Upper lobe of left lung (tissue), 6 donors: Measurements from ENCODE around the gene ACVRL1. TPM values are rescaled to one million over a fixed set of nuclear protein-coding genes. Genes with fewer than 3 reads are reported as not detected.
A peak's percentile ranks its signal among the peaks of the same experiment; 100 is the strongest.

Source experiments
- ATAC-seq, 2 donors: fragments of 200-7000 bp; cut with Tn5 transposase; one replicate each; pipeline ENCODE4 v1.9.1; 2022; ENCODE audit warnings: mild to moderate bottlenecking in 2 of 2, moderate library complexity in 2 of 2; ENCODE audit not compliant: low FRiP score in 2 of 2
- DNase-seq, 2 donors: peaks; one replicate each; pipeline ENCODE4 v3.0.0-alpha.2; 2019 to 2020
- H3K27ac ChIP-seq, 4 donors: fragments of 200-600 bp; sonication (generic); one replicate each; pipeline ENCODE4 v1.5.1; 2016 to 2019
- H3K27me3 ChIP-seq, 4 donors: fragments of 200-600 bp; sonication (generic); one replicate each; pipeline ENCODE4 v1.5.1; 2017 to 2019
- H3K36me3 ChIP-seq, 4 donors: fragments of 200-600 bp; sonication (generic); one replicate each; pipeline ENCODE4 v1.5.1; 2016 to 2019
- H3K4me1 ChIP-seq, 4 donors: fragments of 200-600 bp; sonication (generic); one replicate each; pipeline ENCODE4 v1.5.1; 2018 to 2019
- H3K4me3 ChIP-seq, 4 donors: fragments of 200-600 bp; sonication (generic); one replicate each; pipeline ENCODE4 v1.5.1; 2017 to 2019; ENCODE audit warnings: mild to moderate bottlenecking in 2 of 4, moderate library complexity in 1 of 4
- H3K9me3 ChIP-seq, 4 donors: fragments of 200-600 bp; sonication (generic); one replicate each; pipeline ENCODE4 v1.5.1; 2018 to 2019
- EP300 ChIP-seq, 4 donors: sonication (generic); formaldehyde crosslinking; IDR thresholded peaks; one replicate each; pipeline ENCODE4 v1.5.1; 2017; ENCODE audit warnings: antibody characterized with exemption in 4 of 4, control low read depth in 2 of 4
- POLR2A ChIP-seq, 4 donors: fragments of 450-650 bp; IDR thresholded peaks; one replicate each; pipeline ENCODE4 v1.5.1; 2016 to 2017; ENCODE audit warnings: antibody characterized with exemption in 4 of 4, mild to moderate bottlenecking in 2 of 4
- POLR2AphosphoS5 ChIP-seq, 2 donors: sonication (generic); formaldehyde crosslinking; IDR thresholded peaks; one replicate each; pipeline ENCODE4 v1.5.1; 2017; ENCODE audit warnings: antibody characterized with exemption in 2 of 2
- WGBS, 2 donors: methylation state at CpG; one replicate each; pipeline ENCODE4 v1.1.5; 2017 to 2018; 5-methylcytosine and 5-hydroxymethylcytosine counted together
- total RNA-seq, 6 donors: library from RNA; depleted of rRNA in 4 of 6; stranded (reverse); fragments of >200 nt in 4 of 6; gene quantifications; one replicate each; pipeline versions ENCODE4 v1.1.0 to v1.2.1, GENCODE V29; 2016 to 2021
- TF ChIP-seq, protein P1 (sequence below), 6 experiments: fragments of 450-650 bp in 4 of 6; fragments of 200-600 bp in 2 of 6; sonication (generic) in 2 of 6; IDR thresholded peaks; one replicate each; pipeline ENCODE4 v1.5.1; 2016 to 2019; ENCODE audit warnings: antibody characterized with exemption in 6 of 6
- donor health status: DM: no; HTN: no; CAD: no; lungs with moderate emphysema.
- donor health status: DM: no; HTN: yes; CAD: no; lungs with severe emphysema.

The ACVRL1 gene
- total RNA-seq, 6 donors from 2014 or later, result 62.9 to 265 (median 180) TPM

DNA sequence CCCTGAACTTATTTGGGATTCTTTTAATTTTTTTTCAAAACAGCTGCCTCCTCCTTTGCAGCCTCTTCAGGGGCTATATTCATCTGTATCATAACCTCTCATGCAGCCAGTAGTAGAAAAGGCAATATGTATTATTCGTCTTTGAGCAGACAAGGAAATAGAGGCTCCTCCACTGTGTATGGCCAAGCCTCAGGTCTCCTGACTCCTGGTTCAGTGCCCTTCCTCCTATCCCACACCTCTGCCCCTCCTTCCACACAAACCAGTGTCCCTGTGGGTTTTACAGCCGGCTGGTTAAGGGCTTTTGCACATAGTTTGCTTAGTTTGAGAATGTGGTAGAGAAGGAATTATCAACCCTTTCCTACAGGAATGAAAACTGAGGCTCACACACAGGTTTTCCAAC, 8.8 kb upstream of the ACVRL1 start:
- Histone ChIP-seq H3K36me3 (no peaks in the 10 kb centered on the region), H3K9me3 (no peaks in the 10 kb centered on the region), H3K4me1 (peaks cover 19 to 39% (median 29%) of the 10 kb centered on the region in 4 donors), H3K27me3 (no peaks in the 10 kb centered on the region), H3K27ac (peak overlapping the region; percentile 52 to 89 (median 80)), H3K4me3 (no peak overlapping the region)
- ATAC-seq (no peak), DNase-seq (no peak)
- TF ChIP-seq EP300 (IDR thresholded peaks at IDR 0.05), result no peak
- TF ChIP-seq, protein P1, sequence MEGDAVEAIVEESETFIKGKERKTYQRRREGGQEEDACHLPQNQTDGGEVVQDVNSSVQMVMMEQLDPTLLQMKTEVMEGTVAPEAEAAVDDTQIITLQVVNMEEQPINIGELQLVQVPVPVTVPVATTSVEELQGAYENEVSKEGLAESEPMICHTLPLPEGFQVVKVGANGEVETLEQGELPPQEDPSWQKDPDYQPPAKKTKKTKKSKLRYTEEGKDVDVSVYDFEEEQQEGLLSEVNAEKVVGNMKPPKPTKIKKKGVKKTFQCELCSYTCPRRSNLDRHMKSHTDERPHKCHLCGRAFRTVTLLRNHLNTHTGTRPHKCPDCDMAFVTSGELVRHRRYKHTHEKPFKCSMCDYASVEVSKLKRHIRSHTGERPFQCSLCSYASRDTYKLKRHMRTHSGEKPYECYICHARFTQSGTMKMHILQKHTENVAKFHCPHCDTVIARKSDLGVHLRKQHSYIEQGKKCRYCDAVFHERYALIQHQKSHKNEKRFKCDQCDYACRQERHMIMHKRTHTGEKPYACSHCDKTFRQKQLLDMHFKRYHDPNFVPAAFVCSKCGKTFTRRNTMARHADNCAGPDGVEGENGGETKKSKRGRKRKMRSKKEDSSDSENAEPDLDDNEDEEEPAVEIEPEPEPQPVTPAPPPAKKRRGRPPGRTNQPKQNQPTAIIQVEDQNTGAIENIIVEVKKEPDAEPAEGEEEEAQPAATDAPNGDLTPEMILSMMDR (IDR thresholded peaks at IDR 0.05), result no peak
- no peak for TF ChIP-seq POLR2AphosphoS5 (IDR thresholded peaks at IDR 0.05)
- TF ChIP-seq POLR2A (IDR thresholded peaks at IDR 0.05), result no peak
- WGBS, 2 donors, result 57 to 72% methylated on average over 2 of the region's 2 CpGs

DNA sequence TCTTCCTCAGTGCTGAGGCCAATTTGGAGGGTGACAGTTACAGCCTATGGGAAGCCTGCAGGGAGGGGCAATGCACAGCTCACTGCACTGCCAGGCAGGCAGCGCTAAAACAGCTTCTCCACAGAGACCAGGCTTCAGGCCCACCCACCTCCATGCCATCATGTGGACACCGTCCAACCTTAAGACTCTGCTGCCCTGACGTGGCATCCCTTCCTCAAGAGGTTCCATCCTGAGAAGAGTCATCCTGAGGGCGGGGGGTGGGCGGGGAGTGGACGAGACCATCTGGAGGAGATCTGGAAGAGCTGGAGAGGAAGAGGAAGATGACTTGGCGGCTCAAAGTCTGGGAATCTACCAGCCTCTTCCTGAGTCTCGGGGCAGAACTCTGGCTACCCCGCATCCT, 8.4 kb upstream of the ACVRL1 start:
- 48 to 75% methylated on average over 7 to 9 of the region's 9 CpGs for WGBS, 2 donors
- H3K4me1 ChIP-seq, result peaks cover 19 to 39% (median 29%) of the 10 kb centered on the region in 4 donors
- H3K4me3 ChIP-seq, result no peak overlapping the region
- no peaks in the 10 kb centered on the region for H3K36me3 ChIP-seq
- TF ChIP-seq, protein P1 (IDR thresholded peaks at IDR 0.05), result no peak
- peak; percentile 11 to 66 for TF ChIP-seq POLR2AphosphoS5 (IDR thresholded peaks at IDR 0.05)
- H3K27ac ChIP-seq, result peak overlapping the region; percentile 52 to 89 (median 80)
- no peaks in the 10 kb centered on the region for H3K27me3 ChIP-seq
- DNase-seq (no peak), ATAC-seq (no peak)
- no peaks in the 10 kb centered on the region for H3K9me3 ChIP-seq

GRCh38 chr12:51900323-51900889, 6.9 kb upstream of the ACVRL1 start:
- 93 to 96% methylated on average over 38 to 43 of the region's 43 CpGs for WGBS, 2 donors
- no peak for TF ChIP-seq EP300 (IDR thresholded peaks at IDR 0.05)
- TF ChIP-seq POLR2AphosphoS5 (IDR thresholded peaks at IDR 0.05), result no peak
- TF ChIP-seq, protein P1 (IDR thresholded peaks at IDR 0.05), result no peak
- no peak for TF ChIP-seq POLR2A (IDR thresholded peaks at IDR 0.05)
- no peaks in the 10 kb centered on the region for H3K36me3 ChIP-seq
- no peaks in the 10 kb centered on the region for H3K27me3 ChIP-seq
- DNase-seq, result no peak
- peak overlapping the region in 3 of 4 donors; percentile 45 to 83 (median 68) for H3K27ac ChIP-seq
- no peak for ATAC-seq
- peaks cover 28 to 39% (median 32%) of the 10 kb centered on the region in 4 donors for H3K4me1 ChIP-seq
- no peaks in the 10 kb centered on the region for H3K9me3 ChIP-seq
- no peak overlapping the region for H3K4me3 ChIP-seq

DNA sequence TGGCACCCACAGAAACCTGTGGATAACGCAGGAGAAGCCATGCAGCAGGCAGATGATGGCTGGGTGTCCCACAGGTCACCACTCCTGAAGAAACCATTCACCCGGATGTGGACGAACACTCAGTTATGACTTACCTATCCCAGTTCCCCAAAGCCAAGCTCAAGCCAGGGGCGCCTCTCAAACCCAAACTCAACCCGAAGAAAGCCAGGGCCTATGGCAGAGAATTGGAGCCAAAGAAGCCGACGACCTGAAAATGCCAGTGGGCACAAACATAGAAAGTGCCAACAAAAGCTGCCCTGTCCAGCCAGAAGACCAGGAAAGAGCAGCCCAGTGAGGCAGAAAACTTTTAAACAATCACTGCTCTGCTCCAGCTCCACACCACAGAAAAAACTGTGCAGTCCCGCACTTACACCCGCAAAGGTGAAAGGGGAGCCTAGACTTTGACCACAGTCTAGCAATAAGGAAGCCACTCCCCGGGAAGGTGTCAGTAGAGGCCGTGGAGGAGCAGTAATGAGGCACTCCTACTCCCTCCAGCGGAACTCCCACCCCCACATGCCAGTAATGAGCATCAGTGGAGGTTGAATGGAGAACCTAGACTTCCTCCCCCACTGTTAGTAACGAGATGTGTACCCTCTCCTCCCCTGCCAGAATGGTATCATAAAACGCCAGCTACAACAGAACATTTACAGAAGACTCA, 6.0 kb upstream of the ACVRL1 start:
- H3K4me3 ChIP-seq, result no peak overlapping the region
- H3K36me3 ChIP-seq, result no peaks in the 10 kb centered on the region
- TF ChIP-seq EP300 (IDR thresholded peaks at IDR 0.05) (no peak), POLR2AphosphoS5 (IDR thresholded peaks at IDR 0.05) (no peak), POLR2A (IDR thresholded peaks at IDR 0.05) (no peak)
- TF ChIP-seq, protein P1 (IDR thresholded peaks at IDR 0.05), result no peak
- ATAC-seq, result no peak
- DNase-seq, result no peak
- H3K27me3 ChIP-seq, result no peaks in the 10 kb centered on the region
- no peaks in the 10 kb centered on the region for H3K9me3 ChIP-seq
- peak overlapping the region in 2 of 4 donors; percentile 43 to 45 for H3K27ac ChIP-seq
- WGBS, 2 donors, result 81 to 83% methylated on average over 12 to 14 of the region's 14 CpGs
- peaks cover 32 to 39% (median 34%) of the 10 kb centered on the region in 4 donors for H3K4me1 ChIP-seq
